HFF-Myc (cell line): ENCODE data around the gene MYL12B.

Source experiments
- DNase-seq: peaks from one replicate; pipeline ENCODE4 v3.0.0-alpha.2; 2011; ENCODE audit warnings: low read depth; ENCODE audit errors: extremely low read depth
- H3K4me3 ChIP-seq: replicated peaks from 2 replicates; pipeline ENCODE4 v1.5.1; 2011; ENCODE audit warnings: low read depth, mild to moderate bottlenecking, control low read depth, low read length
- CTCF ChIP-seq: IDR thresholded peaks from 2 replicates; pipeline ENCODE4 v1.5.1; 2012; ENCODE audit warnings: mild to moderate bottlenecking, low read depth, low read length, control low read depth; ENCODE audit errors: missing control alignments

MYL12B gene

GRCh38 chr18:3225588-3225987 lies 36.3 kb upstream of the MYL12B start:
- no peak for TF ChIP-seq CTCF
- DNase-seq, result no peak
- no peak overlapping the region for H3K4me3 ChIP-seq

- no peak for DNase-seq
- no peak for TF ChIP-seq CTCF
- H3K4me3 ChIP-seq, result no peak overlapping the region
These were observed 35.9 kb upstream of the MYL12B start for GRCh38 chr18:3226048-3226447.

DNA sequence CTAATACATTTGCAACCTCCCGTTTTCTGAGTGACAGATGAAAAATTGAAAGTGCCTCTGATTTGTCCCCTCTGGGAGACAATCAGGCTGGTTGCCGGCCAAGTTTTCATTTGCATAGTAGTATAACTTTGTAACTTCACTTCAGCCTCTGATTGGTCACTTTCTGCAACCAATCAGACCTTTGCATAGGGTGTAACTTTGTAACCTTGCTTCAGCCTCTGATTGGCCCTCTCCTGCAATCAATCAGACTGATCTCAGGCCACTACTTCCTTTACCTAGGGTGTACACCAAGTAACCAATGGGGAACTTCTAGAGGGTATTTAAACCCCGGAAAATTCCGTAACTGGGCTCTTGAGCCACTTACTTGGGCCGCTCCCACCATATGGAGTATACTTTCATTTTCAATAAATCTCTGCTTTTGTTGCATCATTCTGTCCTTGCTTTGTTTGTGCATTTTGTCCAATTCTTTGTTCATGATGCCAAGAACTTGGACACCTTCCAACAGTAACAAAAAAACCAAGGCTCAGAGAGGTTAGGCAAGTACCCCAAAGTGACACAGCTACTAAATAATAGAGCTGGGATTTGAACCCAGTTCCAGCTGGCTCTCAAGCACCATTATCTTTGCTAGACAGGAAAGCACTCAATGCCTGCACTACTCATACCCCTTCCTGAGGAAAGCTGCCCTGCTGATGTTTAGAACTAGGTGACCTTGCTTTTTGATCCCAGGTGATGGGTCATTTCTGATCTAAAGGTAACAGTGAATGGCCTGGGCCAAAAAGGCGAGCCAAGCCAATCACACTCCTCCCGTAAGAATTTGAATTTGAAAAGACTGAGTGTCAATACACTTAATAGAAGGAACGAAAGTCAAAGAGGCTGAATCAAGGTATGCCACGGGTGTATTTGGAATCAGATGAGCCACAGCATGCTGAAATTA lies 31.3 kb upstream of the MYL12B start:
- TF ChIP-seq CTCF, result no peak
- no peak for DNase-seq
- no peak overlapping the region for H3K4me3 ChIP-seq

- DNase-seq, result no peak
- H3K4me3 ChIP-seq, result no peak overlapping the region
- TF ChIP-seq CTCF, result no peak
These were observed 28.9 kb upstream of the MYL12B start for GRCh38 chr18:3233004-3233403.

- no peak overlapping the region for H3K4me3 ChIP-seq
- TF ChIP-seq CTCF, result no peak
- DNase-seq, result no peak
These were observed 28.3 kb upstream of the MYL12B start for GRCh38 chr18:3233433-3234168.

DNA sequence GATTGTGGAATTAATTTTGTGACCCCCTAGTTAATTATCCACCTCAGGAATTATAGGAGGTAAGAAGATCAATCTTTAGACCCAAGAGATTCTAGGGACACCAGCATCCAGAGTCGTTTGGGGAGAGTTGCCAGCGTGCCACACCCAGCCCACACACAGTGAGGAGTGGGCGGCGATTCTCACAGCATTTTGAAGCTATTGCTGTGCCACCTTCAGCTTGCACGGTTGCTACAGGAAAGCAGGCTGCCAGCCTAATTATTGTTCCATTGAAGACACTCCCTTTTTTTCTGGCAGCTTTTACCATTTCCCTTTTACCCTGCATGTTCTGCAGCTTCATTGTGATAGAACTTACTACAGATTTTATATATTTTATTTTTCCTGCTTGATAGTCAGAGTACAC lies 27.5 kb upstream of the MYL12B start:
- H3K4me3 ChIP-seq, result no peak overlapping the region
- no peak for DNase-seq
- no peak for TF ChIP-seq CTCF
